GM12878 (cell line): Measurements from ENCODE around the gene MPP1. TPM values are rescaled to one million over a fixed set of nuclear protein-coding genes. Genes with fewer than 3 reads are reported as not detected.
A peak's percentile ranks its signal among the peaks of the same experiment; 100 is the strongest.

ENCODE experiments used
- ATAC-seq: fragments of 200-7000 bp; cut with Tn5 transposase; 3 replicates; pipeline ENCODE4 v1.9.1; 2020; ENCODE audit warnings: mild to moderate bottlenecking, moderate library complexity
- BruUV-seq: library from RNA; stranded (reverse); fragments of 400-500 nt; replicated peaks from 2 replicates; lab custom pipeline; 2021; lab: Mats Ljungman, UMichigan
- CTCF ChIA-PET: fragments of 300-600 bp; sonication (Branson Sonifier 250); formaldehyde crosslinking; extraction: SDS; loops from one replicate; lab custom pipeline; 2021; ENCODE audit warnings: inconsistent platforms; lab: Yijun Ruan, JAX
- POLR2A ChIA-PET: fragments of 350-600 bp; formaldehyde crosslinking; extraction: SDS; loops from one replicate; lab custom pipeline; 2021; ENCODE audit warnings: inconsistent platforms; lab: Charles Lee
- RAD21 ChIA-PET: fragments of 300-600 bp; sonication (Branson Sonifier 250); formaldehyde crosslinking; loops from one replicate; lab custom pipeline; 2023; ENCODE audit warnings: antibody characterized with exemption; ENCODE audit not compliant: unreplicated experiment; lab: Charles Lee
- SMC1A ChIA-PET: fragments of 300-600 bp; sonication (Branson Sonifier 250); formaldehyde crosslinking; loops from one replicate; lab custom pipeline; 2023; ENCODE audit not compliant: unreplicated experiment, uncharacterized antibody; lab: Charles Lee
- DNase-seq: peaks from one replicate; pipeline ENCODE4 v3.0.0-alpha.2; 2011; ENCODE audit warnings: low read depth, low spot score
- FAIRE-seq: peaks from 3 replicates; lab custom pipeline; 2011; peaks lifted over from hg19 to GRCh38; lab: Jason Lieb, UNC
- H2AFZ ChIP-seq: 2 replicates; pipeline ENCODE4 v1.6.0; 2011; ENCODE audit warnings: low read depth, low read length, control low read depth; ENCODE audit not compliant: control insufficient read depth
- H3K27ac ChIP-seq: 2 replicates; pipeline ENCODE4 v1.5.1; 2011; ENCODE audit warnings: control low read depth; ENCODE audit not compliant: control insufficient read depth, insufficient read depth
- H3K27me3 ChIP-seq, 2 experiments: replicated peaks in 1 of 2; 2 replicates each; pipeline versions ENCODE4 v1.6.0 to v1.6.1; 2011; ENCODE audit warnings: low read length in 1 of 2; ENCODE audit not compliant: control insufficient read depth in 2 of 2, insufficient read depth in 2 of 2
- H3K36me3 ChIP-seq, 2 experiments: 2 replicates each; pipeline ENCODE4 v1.5.1; 2011; ENCODE audit warnings: low read length in 1 of 2; ENCODE audit not compliant: control insufficient read depth in 2 of 2, insufficient read depth in 2 of 2
- H3K4me1 ChIP-seq: 2 replicates; pipeline ENCODE4 v1.6.1; 2011; ENCODE audit warnings: mild to moderate bottlenecking, low read length, moderate library complexity, mixed read lengths; ENCODE audit not compliant: control insufficient read depth, insufficient read depth
- H3K4me2 ChIP-seq: 2 replicates; pipeline ENCODE4 v1.6.0; 2011; ENCODE audit warnings: control low read depth; ENCODE audit not compliant: control insufficient read depth, insufficient read depth
- H3K4me3 ChIP-seq: fragments of 200-600 bp; sonication (generic); 2 replicates; pipeline ENCODE4 v1.5.1; 2016
- H3K79me2 ChIP-seq: 2 replicates; pipeline ENCODE4 v1.6.0; 2011; ENCODE audit warnings: low read length; ENCODE audit not compliant: control insufficient read depth, insufficient read depth
- H3K9ac ChIP-seq: 2 replicates; pipeline ENCODE4 v1.8.0; 2011; ENCODE audit warnings: low read length, control low read depth, mixed read lengths; ENCODE audit not compliant: control insufficient read depth, insufficient read depth
- H3K9me3 ChIP-seq: replicated peaks from 3 replicates; pipeline ENCODE4 v1.5.1; 2011; ENCODE audit warnings: mild to moderate bottlenecking, low read length; ENCODE audit not compliant: control insufficient read depth, insufficient read depth
- H4K20me1 ChIP-seq: 2 replicates; pipeline ENCODE4 v1.6.0; 2011; ENCODE audit not compliant: control insufficient read depth, insufficient read depth
- CHD1 ChIP-seq: IDR thresholded peaks from 2 replicates; pipeline ENCODE4 v1.6.1; 2012; ENCODE audit warnings: low read depth, low read length, improper control_type of control experiment
- CREB1 ChIP-seq: IDR thresholded peaks from 2 replicates; pipeline ENCODE4 v1.6.1; 2012; ENCODE audit warnings: low read depth, mild to moderate bottlenecking, inconsistent platforms
- FOS ChIP-seq: IDR thresholded peaks from 3 replicates; pipeline ENCODE4 v1.6.1; 2011; ENCODE audit warnings: borderline replicate concordance; ENCODE audit not compliant: insufficient read length; ENCODE audit errors: extremely low read depth
- HCFC1 ChIP-seq: fragments of 150-350 bp; IDR thresholded peaks from 2 replicates; pipeline ENCODE4 v1.6.1; 2014; ENCODE audit warnings: low read length
- PAX8 ChIP-seq: fragments of 450-650 bp; IDR thresholded peaks from 2 replicates; pipeline ENCODE4 v1.6.1; 2017; ENCODE audit warnings: mild to moderate bottlenecking, moderate library complexity
- RB1 ChIP-seq: fragments of 450-650 bp; formaldehyde crosslinking; IDR thresholded peaks from 2 replicates; pipeline ENCODE4 v1.6.1; 2017; ENCODE audit warnings: mild to moderate bottlenecking, borderline replicate concordance
- TBL1XR1 ChIP-seq: IDR thresholded peaks from 2 replicates; pipeline ENCODE4 v1.6.1; 2012; ENCODE audit warnings: low read depth, low read length, improper control_type of control experiment
- ZNF274 ChIP-seq: IDR thresholded peaks from one replicate; pipeline ENCODE4 v1.8.0; 2011; ENCODE audit not compliant: insufficient read length, insufficient read depth
- ZNF384 ChIP-seq: IDR thresholded peaks from 2 replicates; pipeline ENCODE4 v1.6.1; 2012; ENCODE audit warnings: low read depth, mild to moderate bottlenecking, low read length, improper control_type of control experiment, borderline replicate concordance
- WGBS: methylation state at CpG from one replicate; pipeline ENCODE4 v1.1.6; 2016; ENCODE audit warnings: low lambda C conversion rate; ENCODE audit not compliant: insufficient replicate concordance, insufficient coverage; ENCODE audit errors: missing lambda C conversion rate; 5-methylcytosine and 5-hydroxymethylcytosine counted together
- in situ Hi-C: fragments of 300-500 bp; cut with MboI; formaldehyde crosslinking; loops from 9 replicates; pipeline ENCODE4 v1.14.3; 2018; ENCODE audit warnings: mixed read lengths
- intact Hi-C: fragments of 100-400 bp; cut with micrococcal nuclease; formaldehyde crosslinking; loops from one replicate; pipeline ENCODE4 v1.14.2; 2022; ENCODE audit not compliant: unreplicated experiment
- polyA plus RNA-seq, 11 experiments: library from polyadenylated mRNA; depleted of rRNA in 4 of 11; unstranded in 6 of 11; stranded (reverse) in 5 of 11; fragments of >200 nt; fragmentation: Nextera tagmentation in 4 of 11; fragmentation: Illumina TruSeq in 1 of 11; extraction: Ambion mirVana in 4 of 11; extraction: Trizol in 1 of 11; gene quantifications; 1 replicate in 1 of 11; 2 replicates in 10 of 11; pipeline versions ENCODE4 v1.2.1 to v1.2.3, GENCODE V29; 2011 to 2016; ENCODE audit warnings: inconsistent platforms in 2 of 11, missing spikeins in 2 of 11, low read depth in 1 of 11
- total RNA-seq, 4 experiments: library from RNA; depleted of rRNA in 3 of 4; stranded (reverse); fragments of >200 nt in 3 of 4; fragmentation: Illumina TruSeq in 1 of 4; extraction: Trizol in 1 of 4; gene quantifications; 2 replicates each; pipeline versions ENCODE4 v1.2.1 to v1.2.3, GENCODE V29; 2013 to 2021
- TF ChIP-seq, protein P1 (sequence below): fragments of 450-650 bp; IDR thresholded peaks from 2 replicates; pipeline ENCODE4 v1.6.1; 2017; ENCODE audit warnings: mild to moderate bottlenecking, low read depth, inconsistent platforms; ENCODE audit not compliant: poor library complexity, severe bottlenecking
- TF ChIP-seq, protein P2 (sequence below): IDR thresholded peaks from 2 replicates; pipeline ENCODE4 v1.6.1; 2011; ENCODE audit warnings: borderline replicate concordance, low read depth, mild to moderate bottlenecking, moderate library complexity, mixed read lengths, low read length; ENCODE audit not compliant: insufficient read depth; ENCODE audit errors: extremely low read length
- TF ChIP-seq, protein P3 (sequence below): fragments of 450-650 bp; IDR thresholded peaks from 2 replicates; pipeline ENCODE4 v1.6.1; 2017; ENCODE audit warnings: mild to moderate bottlenecking, moderate library complexity

The MPP1 gene
- total and polyA plus RNA-seq, 10 of the 15 experiments (the other 5 are each of a cell fraction or from before 2014, with no cell fraction given) = 1.9 to 20.1 (median 14.8) TPM

- no peaks in the 10 kb centered on the region for H3K79me2 ChIP-seq
- POLR2A ChIA-PET = interaction anchor here (0.9 to 2.6 kb wide), 5 partner anchors 8 to 14 kb away, joined by 3 to 14 read pairs (median 4); partner anchors contain the start of gene MPP1
- peak overlapping the region; percentile 1 for H2AFZ ChIP-seq
- H3K4me2 ChIP-seq = peak overlapping the region; percentile 45
- SMC1A ChIA-PET = interaction anchor here (0.9 to 3.2 kb wide), 5 partner anchors 8 to 69 kb away, joined by 3 to 22 read pairs (median 3); partner anchors contain the start of gene MPP1
- no peak overlapping the region for H3K9ac ChIP-seq
- H3K4me3 ChIP-seq = no peak overlapping the region
- RAD21 ChIA-PET = interaction anchor here (1.3 to 2.1 kb wide), 2 partner anchors 14 to 70 kb away, joined by 4 to 8 read pairs; partner anchors contain the start of gene MPP1
- no peak for DNase-seq
- CTCF ChIA-PET = interaction anchor here (1.0 to 1.8 kb wide), 5 partner anchors 8 to 71 kb away, joined by 3 to 5 read pairs (median 3); no protein-coding TSS in a partner anchor
- intact Hi-C loops = no loop called here
- H3K9me3 ChIP-seq = no peaks in the 10 kb centered on the region
- H3K4me1 ChIP-seq = no peaks in the 10 kb centered on the region; the same call in 1 of the 2 replicates
- no peaks in the 10 kb centered on the region for H3K27me3 ChIP-seq
- in situ Hi-C loops = no loop called here
- 48% methylated on average over 11 of the region's 11 CpGs for WGBS
- no peaks in the 10 kb centered on the region for H3K36me3 ChIP-seq
- no peak for FAIRE-seq
- no peaks in the 10 kb centered on the region for H4K20me1 ChIP-seq
- BruUV-seq = no TSS peak
- ATAC-seq = peak; percentile 76
- H3K27ac ChIP-seq = no peak overlapping the region; the same call in 1 of the 2 replicates
- TF ChIP-seq PAX8 (no peak), ZNF274 (no peak), TBL1XR1 (no peak), CHD1 (no peak), RB1 (no peak), HCFC1 (no peak), ZNF384 (no peak), FOS (no peak), CREB1 (no peak)
- TF ChIP-seq, protein P1, sequence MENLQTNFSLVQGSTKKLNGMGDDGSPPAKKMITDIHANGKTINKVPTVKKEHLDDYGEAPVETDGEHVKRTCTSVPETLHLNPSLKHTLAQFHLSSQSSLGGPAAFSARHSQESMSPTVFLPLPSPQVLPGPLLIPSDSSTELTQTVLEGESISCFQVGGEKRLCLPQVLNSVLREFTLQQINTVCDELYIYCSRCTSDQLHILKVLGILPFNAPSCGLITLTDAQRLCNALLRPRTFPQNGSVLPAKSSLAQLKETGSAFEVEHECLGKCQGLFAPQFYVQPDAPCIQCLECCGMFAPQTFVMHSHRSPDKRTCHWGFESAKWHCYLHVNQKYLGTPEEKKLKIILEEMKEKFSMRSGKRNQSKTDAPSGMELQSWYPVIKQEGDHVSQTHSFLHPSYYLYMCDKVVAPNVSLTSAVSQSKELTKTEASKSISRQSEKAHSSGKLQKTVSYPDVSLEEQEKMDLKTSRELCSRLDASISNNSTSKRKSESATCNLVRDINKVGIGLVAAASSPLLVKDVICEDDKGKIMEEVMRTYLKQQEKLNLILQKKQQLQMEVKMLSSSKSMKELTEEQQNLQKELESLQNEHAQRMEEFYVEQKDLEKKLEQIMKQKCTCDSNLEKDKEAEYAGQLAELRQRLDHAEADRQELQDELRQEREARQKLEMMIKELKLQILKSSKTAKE = no peak
- TF ChIP-seq, protein P2, sequence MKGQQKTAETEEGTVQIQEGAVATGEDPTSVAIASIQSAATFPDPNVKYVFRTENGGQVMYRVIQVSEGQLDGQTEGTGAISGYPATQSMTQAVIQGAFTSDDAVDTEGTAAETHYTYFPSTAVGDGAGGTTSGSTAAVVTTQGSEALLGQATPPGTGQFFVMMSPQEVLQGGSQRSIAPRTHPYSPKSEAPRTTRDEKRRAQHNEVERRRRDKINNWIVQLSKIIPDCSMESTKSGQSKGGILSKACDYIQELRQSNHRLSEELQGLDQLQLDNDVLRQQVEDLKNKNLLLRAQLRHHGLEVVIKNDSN = no peak
- TF ChIP-seq, protein P3, sequence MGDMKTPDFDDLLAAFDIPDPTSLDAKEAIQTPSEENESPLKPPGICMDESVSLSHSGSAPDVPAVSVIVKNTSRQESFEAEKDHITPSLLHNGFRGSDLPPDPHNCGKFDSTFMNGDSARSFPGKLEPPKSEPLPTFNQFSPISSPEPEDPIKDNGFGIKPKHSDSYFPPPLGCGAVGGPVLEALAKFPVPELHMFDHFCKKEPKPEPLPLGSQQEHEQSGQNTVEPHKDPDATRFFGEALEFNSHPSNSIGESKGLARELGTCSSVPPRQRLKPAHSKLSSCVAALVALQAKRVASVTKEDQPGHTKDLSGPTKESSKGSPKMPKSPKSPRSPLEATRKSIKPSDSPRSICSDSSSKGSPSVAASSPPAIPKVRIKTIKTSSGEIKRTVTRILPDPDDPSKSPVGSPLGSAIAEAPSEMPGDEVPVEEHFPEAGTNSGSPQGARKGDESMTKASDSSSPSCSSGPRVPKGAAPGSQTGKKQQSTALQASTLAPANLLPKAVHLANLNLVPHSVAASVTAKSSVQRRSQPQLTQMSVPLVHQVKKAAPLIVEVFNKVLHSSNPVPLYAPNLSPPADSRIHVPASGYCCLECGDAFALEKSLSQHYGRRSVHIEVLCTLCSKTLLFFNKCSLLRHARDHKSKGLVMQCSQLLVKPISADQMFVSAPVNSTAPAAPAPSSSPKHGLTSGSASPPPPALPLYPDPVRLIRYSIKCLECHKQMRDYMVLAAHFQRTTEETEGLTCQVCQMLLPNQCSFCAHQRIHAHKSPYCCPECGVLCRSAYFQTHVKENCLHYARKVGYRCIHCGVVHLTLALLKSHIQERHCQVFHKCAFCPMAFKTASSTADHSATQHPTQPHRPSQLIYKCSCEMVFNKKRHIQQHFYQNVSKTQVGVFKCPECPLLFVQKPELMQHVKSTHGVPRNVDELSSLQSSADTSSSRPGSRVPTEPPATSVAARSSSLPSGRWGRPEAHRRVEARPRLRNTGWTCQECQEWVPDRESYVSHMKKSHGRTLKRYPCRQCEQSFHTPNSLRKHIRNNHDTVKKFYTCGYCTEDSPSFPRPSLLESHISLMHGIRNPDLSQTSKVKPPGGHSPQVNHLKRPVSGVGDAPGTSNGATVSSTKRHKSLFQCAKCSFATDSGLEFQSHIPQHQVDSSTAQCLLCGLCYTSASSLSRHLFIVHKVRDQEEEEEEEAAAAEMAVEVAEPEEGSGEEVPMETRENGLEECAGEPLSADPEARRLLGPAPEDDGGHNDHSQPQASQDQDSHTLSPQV = no peak
Observed at GRCh38 chrX:154818916-154819770, 13.9 kb upstream of the MPP1 start.
